K562 (cell line): ENCODE measurements around the gene NUPR1. TPM values are rescaled to one million over a fixed set of nuclear protein-coding genes. Genes with fewer than 3 reads are reported as not detected.

ENCODE experiments used
- ATAC-seq: fragments of 200-7000 bp; cut with Tn5 transposase; 3 replicates; pipeline ENCODE4 v1.9.1; 2020; ENCODE audit warnings: moderate library complexity
- BruUV-seq: library from RNA; stranded (reverse); fragments of 400-500 nt; replicated peaks from 2 replicates; lab custom pipeline; 2021; lab: Mats Ljungman, UMichigan
- CTCF ChIA-PET: fragments of 300-600 bp; formaldehyde crosslinking; extraction: SDS; loops from one replicate; lab custom pipeline; 2021; ENCODE audit warnings: low intra/inter-chr PET ratio; lab: Yijun Ruan, JAX
- POLR2A ChIA-PET: fragments of 300-600, 350-650 bp; sonication (Branson Sonifier 250); formaldehyde crosslinking; extraction: SDS; loops from one replicate; lab custom pipeline; 2021; ENCODE audit warnings: antibody characterized with exemption, inconsistent platforms; lab: Yijun Ruan, JAX
- DNase-seq, 4 experiments: peaks; one replicate each; pipeline versions ENCODE4 v3.0.0 to v3.0.0-alpha.2; 2011 to 2018; ENCODE audit warnings: low spot score in 3 of 4, mixed read lengths in 3 of 4; ENCODE audit errors: extremely low read depth in 1 of 4
- FAIRE-seq: peaks from 2 replicates; lab custom pipeline; 2011; peaks lifted over from hg19 to GRCh38; lab: Jason Lieb, UNC
- H2AFZ ChIP-seq: 2 replicates; pipeline ENCODE4 v1.6.0; 2011; ENCODE audit warnings: low read depth, low read length, control low read depth, inconsistent platforms
- H3K27ac ChIP-seq: fragments of 200-600 bp; 3 replicates; pipeline ENCODE4 v1.8.0; 2011; ENCODE audit warnings: low read depth, mild to moderate bottlenecking, control low read depth, inconsistent platforms, low read length, moderate library complexity, mixed read lengths; ENCODE audit errors: extremely low read depth
- H3K27me3 ChIP-seq, 2 experiments: fragments of 300-600 bp in 1 of 2; 2 replicates in 1 of 2; 3 replicates in 1 of 2; pipeline versions ENCODE4 v1.6.0 to v1.8.0; 2011; ENCODE audit warnings: inconsistent platforms in 2 of 2, low read length in 2 of 2, mild to moderate bottlenecking in 1 of 2, mixed read lengths in 1 of 2, moderate library complexity in 1 of 2; ENCODE audit not compliant: control insufficient read depth in 2 of 2, insufficient read depth in 2 of 2
- H3K36me3 ChIP-seq: fragments of 300-600 bp; 3 replicates; pipeline ENCODE4 v1.8.0; 2011; ENCODE audit warnings: mild to moderate bottlenecking, low read length, inconsistent platforms; ENCODE audit not compliant: control insufficient read depth, insufficient read depth
- H3K4me1 ChIP-seq, 2 experiments: fragments of 200-600 bp in 1 of 2; replicated peaks in 1 of 2; 2 replicates in 1 of 2; 3 replicates in 1 of 2; pipeline versions ENCODE4 v1.5.1 to v1.8.0; 2011; ENCODE audit warnings: inconsistent platforms in 2 of 2, low read length in 2 of 2, mild to moderate bottlenecking in 1 of 2, mixed read lengths in 1 of 2, moderate library complexity in 1 of 2; ENCODE audit not compliant: control insufficient read depth in 2 of 2, insufficient read depth in 2 of 2
- H3K4me2 ChIP-seq: 2 replicates; pipeline ENCODE4 v1.6.1; 2011; ENCODE audit warnings: low read length, control low read depth, inconsistent platforms, mixed read lengths; ENCODE audit not compliant: insufficient read depth
- H3K4me3 ChIP-seq: fragments of 200-600 bp; sonication (generic), shearing (Covaris generic); 2 replicates; pipeline ENCODE4 v1.5.1; 2016; ENCODE audit warnings: control low read depth, inconsistent platforms
- H3K79me2 ChIP-seq: fragments of 200-600 bp; 3 replicates; pipeline ENCODE4 v1.8.0; 2011; ENCODE audit warnings: low read length, inconsistent platforms; ENCODE audit not compliant: control insufficient read depth, insufficient read depth
- H3K9ac ChIP-seq, 2 experiments: 2 replicates each; pipeline versions ENCODE4 v1.6.0 to v1.6.1; 2011; ENCODE audit warnings: low read depth in 2 of 2, low read length in 2 of 2, control low read depth in 1 of 2, inconsistent platforms in 1 of 2, mild to moderate bottlenecking in 1 of 2, mixed read lengths in 1 of 2; ENCODE audit not compliant: insufficient read depth in 1 of 2
- H3K9me1 ChIP-seq: one replicate; pipeline ENCODE4 v1.6.0; 2011; ENCODE audit warnings: inconsistent platforms, mild to moderate bottlenecking, low read length, moderate library complexity; ENCODE audit not compliant: control insufficient read depth, insufficient read depth
- H3K9me3 ChIP-seq: replicated peaks from 2 replicates; pipeline ENCODE4 v1.5.1; 2011; ENCODE audit warnings: low read depth, low read length, inconsistent platforms; ENCODE audit not compliant: control insufficient read depth, insufficient read depth
- H4K20me1 ChIP-seq: replicated peaks from 2 replicates; pipeline ENCODE4 v1.6.1; 2011; ENCODE audit warnings: low read length, inconsistent platforms, mixed read lengths; ENCODE audit not compliant: control insufficient read depth, insufficient read depth
- EWSR1 ChIP-seq: fragments of 450-650 bp; IDR thresholded peaks from 2 replicates; pipeline ENCODE4 v1.6.1; 2018; ENCODE audit warnings: borderline replicate concordance, mild to moderate bottlenecking, low read depth, moderate library complexity; ENCODE audit not compliant: partially characterized antibody
- FOXK1 ChIP-seq: sonication (generic); formaldehyde crosslinking; IDR thresholded peaks from 2 replicates; pipeline ENCODE4 v1.8.0; 2022; ENCODE audit warnings: missing genetic modification reagents, mild to moderate bottlenecking, borderline replicate concordance
- MTA1 ChIP-seq: fragments of 450-650 bp; IDR thresholded peaks from 2 replicates; pipeline ENCODE4 v1.6.1; 2017; ENCODE audit warnings: borderline replicate concordance
- SIN3B ChIP-seq: fragments of 450-650 bp; IDR thresholded peaks from 2 replicates; pipeline ENCODE4 v1.6.1; 2017; ENCODE audit warnings: low read depth, mild to moderate bottlenecking, moderate library complexity
- TCF7 ChIP-seq: sonication (generic); IDR thresholded peaks from 2 replicates; pipeline ENCODE4 v1.6.1; 2016; ENCODE audit warnings: antibody characterized with exemption, borderline replicate concordance
- ZNF174 ChIP-seq: fragments of 250-450 bp; sonication (Bioruptor Pico); IDR thresholded peaks from 2 replicates; pipeline ENCODE4 v1.4.0; 2020; ENCODE audit warnings: mild to moderate bottlenecking
- ZNF3 ChIP-seq: fragments of 250-450 bp; sonication (Bioruptor Pico); IDR thresholded peaks from 2 replicates; pipeline ENCODE4 v1.5.0; 2021; ENCODE audit warnings: mild to moderate bottlenecking, moderate library complexity
- WGBS: fragments of 100-300 bp; shearing (Covaris generic); methylation state at CpG from one replicate; pipeline ENCODE4 v1.1.6; 2016; ENCODE audit warnings: low coverage, mixed read lengths; ENCODE audit not compliant: insufficient coverage; ENCODE audit errors: missing lambda C conversion rate; 5-methylcytosine and 5-hydroxymethylcytosine counted together
- in situ Hi-C: fragments of 300-500 bp; cut with MboI; formaldehyde crosslinking; loops from 4 replicates; pipeline ENCODE4 v1.15.0; 2018; ENCODE audit warnings: inconsistent platforms, mixed read lengths
- intact Hi-C: fragments of 100-400 bp; cut with micrococcal nuclease; formaldehyde crosslinking; loops from 2 replicates; pipeline ENCODE4 v1.14.2; 2022
- polyA plus RNA-seq, 8 experiments: library from polyadenylated mRNA; depleted of rRNA in 4 of 8; stranded (reverse) in 5 of 8; unstranded in 3 of 8; fragments of >200 nt; fragmentation: Nextera tagmentation in 2 of 8; fragmentation: Illumina TruSeq in 1 of 8; extraction: Ambion mirVana in 2 of 8; extraction: Trizol in 1 of 8; gene quantifications; 2 replicates each; pipeline versions ENCODE4 v1.2.1 to v1.2.3, GENCODE V29; 2011 to 2014; ENCODE audit warnings: inconsistent platforms in 1 of 8, missing spikeins in 1 of 8
- total RNA-seq, 7 experiments: library from RNA; depleted of rRNA in 6 of 7; stranded (reverse); fragments of >200 nt in 6 of 7; fragmentation: Illumina TruSeq in 2 of 7; extraction: Trizol in 2 of 7; gene quantifications; 2 replicates each; pipeline versions ENCODE4 v1.2.1 to v1.2.3, GENCODE V29; 2011 to 2021; ENCODE audit warnings: low replicate concordance in 1 of 7
- TF ChIP-seq, protein P1 (sequence below): fragments of 150-350 bp; conservative IDR thresholded peaks from 2 replicates; pipeline ENCODE4 v1.6.1; 2014; ENCODE audit warnings: low read length
- TF ChIP-seq, protein P2 (sequence below): sonication (generic); formaldehyde crosslinking; IDR thresholded peaks from 2 replicates; pipeline ENCODE4 v1.8.1; 2022; ENCODE audit warnings: missing genetic modification reagents
- TF ChIP-seq, protein P3 (sequence below): fragments of 450-650 bp; IDR thresholded peaks from 2 replicates; pipeline ENCODE4 v1.6.1; 2017; ENCODE audit warnings: antibody characterized with exemption, mild to moderate bottlenecking

Gene NUPR1
- total and polyA plus RNA-seq, 9 of the 15 experiments (the other 6 are each of a cell fraction or from before 2014, with no cell fraction given), result 0.07 to 1.5 (median 0.27) TPM

DNA sequence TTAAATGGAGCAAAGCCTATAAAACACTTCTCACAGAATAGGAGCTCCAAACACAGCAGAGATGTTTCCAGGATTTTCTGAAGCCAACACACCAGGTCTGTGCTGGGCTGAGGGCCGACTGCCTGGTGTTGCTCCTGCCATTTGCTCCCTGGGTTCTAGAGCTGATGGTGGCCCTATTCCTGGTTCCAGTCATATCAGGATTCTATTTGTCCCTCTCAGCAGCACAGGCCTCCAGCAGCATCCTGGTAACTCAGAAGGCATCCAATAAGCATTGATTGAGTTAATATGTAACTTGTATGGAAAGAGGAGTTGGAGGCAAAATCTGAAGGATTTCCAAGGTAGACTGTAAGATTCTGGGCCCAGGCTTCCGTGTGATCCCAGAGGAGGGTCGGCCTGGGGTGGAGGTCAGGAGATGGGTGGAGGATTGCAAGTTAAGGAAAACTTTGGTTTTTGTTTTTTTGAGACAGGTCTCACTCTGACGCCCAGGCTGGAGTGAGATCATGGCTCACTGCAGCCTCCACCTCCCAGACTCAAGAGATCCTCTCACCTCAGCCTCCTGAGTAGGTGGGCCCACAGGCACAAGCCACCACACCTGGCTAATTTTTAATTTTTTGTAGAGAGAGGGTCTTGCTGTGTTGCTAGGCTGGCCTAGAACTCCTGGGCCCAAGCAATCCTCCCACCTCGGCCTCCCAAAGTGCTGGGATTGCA is 5.7 kb downstream of the NUPR1 start:
- intact Hi-C loops (no loop called here), in situ Hi-C loops (loop anchor here (25.0 kb wide), 2 partner anchors 179 to 954 kb away; partner anchors contain the start of gene EIF3C)
- Histone ChIP-seq H3K4me3 (no peak overlapping the region), H3K9me1 (no peaks in the 10 kb centered on the region), H3K9me3 (no peaks in the 10 kb centered on the region), H3K4me2 (no peak overlapping the region), H3K27ac (no peak overlapping the region), H3K9ac (no peak overlapping the region), H3K27me3 (no peaks in the 10 kb centered on the region), H3K79me2 (no peaks in the 10 kb centered on the region), H3K4me1 (peaks cover 5 to 7% of the 10 kb centered on the region in 2 experiments; a peak in 3 of 5 replicates), H4K20me1 (no peaks in the 10 kb centered on the region), H2AFZ (no peak overlapping the region), H3K36me3 (no peaks in the 10 kb centered on the region)
- DNase-seq, result no peak
- FAIRE-seq, result no peak
- 49% methylated on average over 5 of the region's 5 CpGs for WGBS
- CTCF ChIA-PET, result no interaction called here
- POLR2A ChIA-PET, result interaction anchor here (0.7 to 1.1 kb wide), 2 partner anchors 17 to 1257 kb away, joined by 3 read pairs; no protein-coding TSS in a partner anchor
- TF ChIP-seq SIN3B (no peak), EWSR1 (no peak), FOXK1 (no peak), MTA1 (no peak), TCF7 (no peak), ZNF174 (CRISPR knock-in tag) (no peak), ZNF3 (CRISPR knock-in tag) (no peak)
- TF ChIP-seq, protein P1, sequence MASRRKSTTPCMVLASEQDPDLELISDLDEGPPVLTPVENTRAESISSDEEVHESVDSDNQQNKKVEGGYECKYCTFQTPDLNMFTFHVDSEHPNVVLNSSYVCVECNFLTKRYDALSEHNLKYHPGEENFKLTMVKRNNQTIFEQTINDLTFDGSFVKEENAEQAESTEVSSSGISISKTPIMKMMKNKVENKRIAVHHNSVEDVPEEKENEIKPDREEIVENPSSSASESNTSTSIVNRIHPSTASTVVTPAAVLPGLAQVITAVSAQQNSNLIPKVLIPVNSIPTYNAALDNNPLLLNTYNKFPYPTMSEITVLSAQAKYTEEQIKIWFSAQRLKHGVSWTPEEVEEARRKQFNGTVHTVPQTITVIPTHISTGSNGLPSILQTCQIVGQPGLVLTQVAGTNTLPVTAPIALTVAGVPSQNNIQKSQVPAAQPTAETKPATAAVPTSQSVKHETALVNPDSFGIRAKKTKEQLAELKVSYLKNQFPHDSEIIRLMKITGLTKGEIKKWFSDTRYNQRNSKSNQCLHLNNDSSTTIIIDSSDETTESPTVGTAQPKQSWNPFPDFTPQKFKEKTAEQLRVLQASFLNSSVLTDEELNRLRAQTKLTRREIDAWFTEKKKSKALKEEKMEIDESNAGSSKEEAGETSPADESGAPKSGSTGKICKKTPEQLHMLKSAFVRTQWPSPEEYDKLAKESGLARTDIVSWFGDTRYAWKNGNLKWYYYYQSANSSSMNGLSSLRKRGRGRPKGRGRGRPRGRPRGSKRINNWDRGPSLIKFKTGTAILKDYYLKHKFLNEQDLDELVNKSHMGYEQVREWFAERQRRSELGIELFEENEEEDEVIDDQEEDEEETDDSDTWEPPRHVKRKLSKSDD, result no peak
- TF ChIP-seq, protein P2, sequence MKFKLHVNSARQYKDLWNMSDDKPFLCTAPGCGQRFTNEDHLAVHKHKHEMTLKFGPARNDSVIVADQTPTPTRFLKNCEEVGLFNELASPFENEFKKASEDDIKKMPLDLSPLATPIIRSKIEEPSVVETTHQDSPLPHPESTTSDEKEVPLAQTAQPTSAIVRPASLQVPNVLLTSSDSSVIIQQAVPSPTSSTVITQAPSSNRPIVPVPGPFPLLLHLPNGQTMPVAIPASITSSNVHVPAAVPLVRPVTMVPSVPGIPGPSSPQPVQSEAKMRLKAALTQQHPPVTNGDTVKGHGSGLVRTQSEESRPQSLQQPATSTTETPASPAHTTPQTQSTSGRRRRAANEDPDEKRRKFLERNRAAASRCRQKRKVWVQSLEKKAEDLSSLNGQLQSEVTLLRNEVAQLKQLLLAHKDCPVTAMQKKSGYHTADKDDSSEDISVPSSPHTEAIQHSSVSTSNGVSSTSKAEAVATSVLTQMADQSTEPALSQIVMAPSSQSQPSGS, result no peak
- TF ChIP-seq, protein P3, sequence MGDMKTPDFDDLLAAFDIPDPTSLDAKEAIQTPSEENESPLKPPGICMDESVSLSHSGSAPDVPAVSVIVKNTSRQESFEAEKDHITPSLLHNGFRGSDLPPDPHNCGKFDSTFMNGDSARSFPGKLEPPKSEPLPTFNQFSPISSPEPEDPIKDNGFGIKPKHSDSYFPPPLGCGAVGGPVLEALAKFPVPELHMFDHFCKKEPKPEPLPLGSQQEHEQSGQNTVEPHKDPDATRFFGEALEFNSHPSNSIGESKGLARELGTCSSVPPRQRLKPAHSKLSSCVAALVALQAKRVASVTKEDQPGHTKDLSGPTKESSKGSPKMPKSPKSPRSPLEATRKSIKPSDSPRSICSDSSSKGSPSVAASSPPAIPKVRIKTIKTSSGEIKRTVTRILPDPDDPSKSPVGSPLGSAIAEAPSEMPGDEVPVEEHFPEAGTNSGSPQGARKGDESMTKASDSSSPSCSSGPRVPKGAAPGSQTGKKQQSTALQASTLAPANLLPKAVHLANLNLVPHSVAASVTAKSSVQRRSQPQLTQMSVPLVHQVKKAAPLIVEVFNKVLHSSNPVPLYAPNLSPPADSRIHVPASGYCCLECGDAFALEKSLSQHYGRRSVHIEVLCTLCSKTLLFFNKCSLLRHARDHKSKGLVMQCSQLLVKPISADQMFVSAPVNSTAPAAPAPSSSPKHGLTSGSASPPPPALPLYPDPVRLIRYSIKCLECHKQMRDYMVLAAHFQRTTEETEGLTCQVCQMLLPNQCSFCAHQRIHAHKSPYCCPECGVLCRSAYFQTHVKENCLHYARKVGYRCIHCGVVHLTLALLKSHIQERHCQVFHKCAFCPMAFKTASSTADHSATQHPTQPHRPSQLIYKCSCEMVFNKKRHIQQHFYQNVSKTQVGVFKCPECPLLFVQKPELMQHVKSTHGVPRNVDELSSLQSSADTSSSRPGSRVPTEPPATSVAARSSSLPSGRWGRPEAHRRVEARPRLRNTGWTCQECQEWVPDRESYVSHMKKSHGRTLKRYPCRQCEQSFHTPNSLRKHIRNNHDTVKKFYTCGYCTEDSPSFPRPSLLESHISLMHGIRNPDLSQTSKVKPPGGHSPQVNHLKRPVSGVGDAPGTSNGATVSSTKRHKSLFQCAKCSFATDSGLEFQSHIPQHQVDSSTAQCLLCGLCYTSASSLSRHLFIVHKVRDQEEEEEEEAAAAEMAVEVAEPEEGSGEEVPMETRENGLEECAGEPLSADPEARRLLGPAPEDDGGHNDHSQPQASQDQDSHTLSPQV, result no peak
- no TSS peak for BruUV-seq
- ATAC-seq, result no peak
